Vagina (tissue), 2 donors: ENCODE results near the gene CFAP251. TPM values are rescaled to one million over a fixed set of nuclear protein-coding genes. Genes with fewer than 3 reads are reported as not detected.

ENCODE experiments used
- DNase-seq, 2 donors: peaks; one replicate each; pipeline ENCODE4 v3.0.0-alpha.2; 2017; ENCODE audit errors: extremely low spot score in 2 of 2
- H3K27ac ChIP-seq: fragments of 200-600 bp; sonication (generic); one replicate; pipeline ENCODE4 v1.5.1; 2019
- H3K27me3 ChIP-seq: fragments of 200-600 bp; sonication (generic); one replicate; pipeline ENCODE4 v1.5.1; 2019
- H3K36me3 ChIP-seq, 2 donors: fragments of 200-600 bp; sonication (generic); one replicate each; pipeline ENCODE4 v1.5.1; 2017 to 2019
- H3K4me1 ChIP-seq: fragments of 200-600 bp; sonication (generic); one replicate; pipeline ENCODE4 v1.5.1; 2019
- H3K4me3 ChIP-seq, 2 donors: fragments of 200-600 bp; sonication (generic); 1 replicate in 1 of 2; 2 replicates in 1 of 2; pipeline ENCODE4 v1.5.1; 2016 to 2019
- H3K9me3 ChIP-seq: fragments of 200-600 bp; sonication (generic); one replicate; pipeline ENCODE4 v1.5.1; 2019
- POLR2A ChIP-seq, 2 donors: fragments of 450-650 bp; IDR thresholded peaks; one replicate each; pipeline ENCODE4 v1.6.1; 2017; ENCODE audit warnings: antibody characterized with exemption in 2 of 2, mild to moderate bottlenecking in 2 of 2, moderate library complexity in 2 of 2
- POLR2AphosphoS5 ChIP-seq, 2 donors: sonication (generic); formaldehyde crosslinking; IDR thresholded peaks; one replicate each; pipeline ENCODE4 v1.9.0; 2017; ENCODE audit warnings: antibody characterized with exemption in 2 of 2, mild to moderate bottlenecking in 2 of 2, low read depth in 1 of 2; ENCODE audit not compliant: insufficient read depth in 1 of 2
- intact Hi-C: fragments of 100-400 bp; cut with DNase I; formaldehyde crosslinking; loops from one replicate; pipeline ENCODE4 v1.15.1; 2023
- total RNA-seq: library from RNA; depleted of rRNA; stranded (reverse); fragments of >200 nt; gene quantifications from one replicate; pipeline ENCODE4 v1.2.3, GENCODE V29; 2016
- TF ChIP-seq, protein P1 (sequence below), 3 experiments: fragments of 450-650 bp in 2 of 3; fragments of 200-600 bp in 1 of 3; sonication (generic) in 1 of 3; IDR thresholded peaks; one replicate each; pipeline ENCODE4 v1.5.1; 2017 to 2019; ENCODE audit warnings: antibody characterized with exemption in 3 of 3, mild to moderate bottlenecking in 2 of 3, moderate library complexity in 2 of 3

Gene CFAP251
- total RNA-seq, 1 donor from 2014 or later, result 8.8 TPM

DNA sequence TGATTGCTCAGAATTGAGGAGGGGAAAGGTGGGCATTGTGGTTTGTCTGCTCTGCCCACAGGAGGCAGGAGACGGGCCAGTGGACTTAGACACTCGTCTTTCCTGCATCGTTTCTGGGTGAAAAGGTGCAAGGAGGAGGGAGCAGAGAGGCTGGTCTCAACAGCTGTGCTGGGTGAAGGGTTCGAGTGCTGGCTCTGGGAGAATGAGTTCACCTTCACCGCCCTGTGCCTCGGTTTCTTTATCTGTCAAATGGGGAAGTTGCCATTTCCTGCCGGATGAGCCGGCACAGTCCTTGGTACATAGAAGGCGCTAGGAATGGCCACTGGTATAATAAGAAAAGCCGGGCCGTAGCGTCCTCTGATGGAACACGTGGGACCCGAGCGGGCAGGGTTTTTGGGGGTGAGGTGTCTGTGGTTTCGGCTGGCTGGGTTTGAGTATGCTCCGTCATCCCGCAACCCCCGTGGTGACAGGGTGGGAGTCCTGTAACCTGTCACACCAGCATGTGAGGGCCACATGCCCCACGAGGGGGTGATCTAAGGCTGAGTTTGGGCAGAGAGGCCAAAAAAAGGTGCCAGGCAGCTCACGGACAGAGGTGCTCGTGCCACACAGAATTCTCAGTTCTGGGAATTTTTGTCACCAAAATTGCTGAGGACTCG lies 110.6 kb downstream of the CFAP251 start:
- Histone ChIP-seq H3K36me3 (no peaks in the 10 kb centered on the region), H3K27ac (no peak overlapping the region), H3K9me3 (no peaks in the 10 kb centered on the region), H3K4me1 (peaks cover 47% of the 10 kb centered on the region), H3K27me3 (no peaks in the 10 kb centered on the region), H3K4me3 (no peak overlapping the region)
- no peak for DNase-seq
- intact Hi-C loops, result loop anchor here (10.0 kb wide), 1 partner anchor 114 kb away; the partner anchor contains the start of gene CFAP251
- TF ChIP-seq POLR2AphosphoS5 (IDR thresholded peaks at IDR 0.05; ENCODE audit: insufficient read depth in 1 of 2, low read depth in 1 of 2), result no peak
- TF ChIP-seq POLR2A (IDR thresholded peaks at IDR 0.05), result no peak
- TF ChIP-seq, protein P1, sequence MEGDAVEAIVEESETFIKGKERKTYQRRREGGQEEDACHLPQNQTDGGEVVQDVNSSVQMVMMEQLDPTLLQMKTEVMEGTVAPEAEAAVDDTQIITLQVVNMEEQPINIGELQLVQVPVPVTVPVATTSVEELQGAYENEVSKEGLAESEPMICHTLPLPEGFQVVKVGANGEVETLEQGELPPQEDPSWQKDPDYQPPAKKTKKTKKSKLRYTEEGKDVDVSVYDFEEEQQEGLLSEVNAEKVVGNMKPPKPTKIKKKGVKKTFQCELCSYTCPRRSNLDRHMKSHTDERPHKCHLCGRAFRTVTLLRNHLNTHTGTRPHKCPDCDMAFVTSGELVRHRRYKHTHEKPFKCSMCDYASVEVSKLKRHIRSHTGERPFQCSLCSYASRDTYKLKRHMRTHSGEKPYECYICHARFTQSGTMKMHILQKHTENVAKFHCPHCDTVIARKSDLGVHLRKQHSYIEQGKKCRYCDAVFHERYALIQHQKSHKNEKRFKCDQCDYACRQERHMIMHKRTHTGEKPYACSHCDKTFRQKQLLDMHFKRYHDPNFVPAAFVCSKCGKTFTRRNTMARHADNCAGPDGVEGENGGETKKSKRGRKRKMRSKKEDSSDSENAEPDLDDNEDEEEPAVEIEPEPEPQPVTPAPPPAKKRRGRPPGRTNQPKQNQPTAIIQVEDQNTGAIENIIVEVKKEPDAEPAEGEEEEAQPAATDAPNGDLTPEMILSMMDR (IDR thresholded peaks at IDR 0.05), result no peak

DNA sequence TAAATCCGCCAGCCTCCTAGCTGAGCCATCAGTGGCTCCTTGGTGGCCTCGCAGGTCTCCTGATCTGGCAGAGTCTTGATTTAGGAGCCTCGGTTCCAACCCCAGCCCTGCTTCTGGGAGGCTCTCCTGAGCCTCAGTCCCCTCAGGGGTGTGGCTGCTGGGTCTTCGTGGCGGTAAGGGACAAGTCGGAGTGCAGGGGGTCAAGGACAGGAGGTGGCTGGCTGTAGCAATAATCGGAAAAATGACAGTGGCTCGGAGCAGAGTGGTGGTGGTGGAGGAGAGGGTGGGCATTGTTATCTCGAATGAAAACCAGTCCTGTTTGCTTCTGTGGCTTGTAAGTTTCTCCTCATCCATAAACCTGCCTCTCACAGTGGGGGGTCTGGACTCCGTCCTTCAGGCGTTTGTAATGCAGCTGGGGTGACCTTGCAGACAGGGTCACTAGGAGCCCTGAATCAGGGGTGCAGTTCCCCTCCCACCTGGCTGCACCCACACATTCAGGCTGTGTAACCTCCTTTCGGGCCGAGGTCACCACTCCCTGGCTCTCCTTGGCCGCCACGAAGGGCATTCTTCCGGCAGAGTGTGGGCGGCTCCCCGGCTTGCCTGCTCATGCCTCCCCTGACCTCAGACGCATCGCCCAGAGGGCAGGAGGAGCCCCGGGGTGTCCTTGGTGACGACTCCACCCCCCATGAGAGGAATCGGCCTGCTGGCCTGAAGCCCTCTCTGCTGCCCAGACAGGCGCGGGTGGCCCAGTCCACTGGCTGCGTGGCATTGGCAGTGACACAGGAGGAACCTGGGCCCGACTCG lies 111.4 kb downstream of the CFAP251 start:
- intact Hi-C loops, result loop anchor here (10.0 kb wide), 1 partner anchor 115 kb away; the partner anchor contains the start of gene CFAP251
- Histone ChIP-seq H3K27ac (no peak overlapping the region), H3K9me3 (no peaks in the 10 kb centered on the region), H3K36me3 (no peaks in the 10 kb centered on the region), H3K4me1 (peaks cover 42% of the 10 kb centered on the region), H3K4me3 (no peak overlapping the region), H3K27me3 (no peaks in the 10 kb centered on the region)
- no peak for TF ChIP-seq POLR2A (IDR thresholded peaks at IDR 0.05)
- TF ChIP-seq, protein P1 (IDR thresholded peaks at IDR 0.05), result no peak
- TF ChIP-seq POLR2AphosphoS5 (IDR thresholded peaks at IDR 0.05; ENCODE audit: insufficient read depth in 1 of 2, low read depth in 1 of 2), result peak in 1 of 2 donors; percentile 19
- no peak for DNase-seq

- Histone ChIP-seq H3K27me3 (no peaks in the 10 kb centered on the region), H3K9me3 (no peaks in the 10 kb centered on the region), H3K4me1 (peaks cover 42% of the 10 kb centered on the region), H3K27ac (no peak overlapping the region), H3K4me3 (no peak overlapping the region), H3K36me3 (peaks cover 0 to under 1% of the 10 kb centered on the region in 2 donors)
- TF ChIP-seq POLR2AphosphoS5 (IDR thresholded peaks at IDR 0.05; ENCODE audit: insufficient read depth in 1 of 2, low read depth in 1 of 2) (no peak), POLR2A (IDR thresholded peaks at IDR 0.05) (no peak)
- TF ChIP-seq, protein P1 (IDR thresholded peaks at IDR 0.05), result no peak
- no peak for DNase-seq
- intact Hi-C loops, result no loop called here
These were observed 112.1 kb downstream of the CFAP251 start for GRCh38 chr12:122030424-122031035.

DNA sequence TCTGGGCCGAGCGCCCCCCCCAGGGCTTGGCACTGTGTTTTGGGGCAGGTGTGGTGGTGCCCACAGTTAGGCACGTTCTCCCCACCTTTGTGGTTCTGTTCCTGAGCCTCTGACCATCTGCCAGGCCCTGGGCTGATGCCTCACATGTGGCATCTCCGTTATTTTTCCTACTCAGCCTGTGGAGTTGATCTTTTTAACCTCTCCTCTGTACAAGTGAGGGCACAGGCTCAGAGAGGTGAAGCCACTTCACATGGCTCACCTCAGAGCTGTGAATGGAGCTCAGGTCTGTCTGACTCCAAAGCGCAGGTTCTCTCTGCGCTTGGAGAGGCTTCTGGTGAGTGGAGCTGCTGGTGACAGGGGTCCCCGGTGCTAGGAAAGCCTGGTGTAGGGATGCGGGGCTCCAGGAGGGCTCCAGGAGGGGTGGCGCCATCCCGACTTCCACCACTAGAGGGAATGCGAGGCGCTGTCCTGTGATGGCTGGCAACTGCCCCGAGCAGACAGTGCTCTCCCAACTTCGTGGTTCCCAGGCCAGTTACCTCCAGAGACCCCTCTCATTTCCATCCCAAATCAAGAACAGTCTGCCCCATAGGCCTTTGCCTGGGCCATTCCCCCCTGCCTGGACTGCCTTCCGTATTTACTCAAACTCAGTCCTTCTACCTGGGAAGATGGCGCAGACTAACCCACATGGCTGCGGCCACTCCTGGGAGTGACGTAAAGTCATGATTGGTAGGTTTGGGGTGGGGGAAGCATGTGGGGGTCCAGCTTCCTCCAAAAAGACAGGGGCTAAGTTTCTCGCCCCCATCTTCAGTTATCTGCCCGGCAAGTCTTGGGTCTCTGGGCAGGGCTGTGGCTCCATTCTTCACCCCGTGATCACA lies 113.2 kb downstream of the CFAP251 start:
- no peak for TF ChIP-seq POLR2AphosphoS5 (IDR thresholded peaks at IDR 0.05; ENCODE audit: insufficient read depth in 1 of 2, low read depth in 1 of 2)
- no peak for TF ChIP-seq POLR2A (IDR thresholded peaks at IDR 0.05)
- TF ChIP-seq, protein P1 (IDR thresholded peaks at IDR 0.05), result peak in 2 of 3 experiments; percentile 17 to 48
- no peaks in the 10 kb centered on the region for H3K27me3 ChIP-seq
- no peak overlapping the region for H3K27ac ChIP-seq
- H3K4me3 ChIP-seq, result no peak overlapping the region
- H3K4me1 ChIP-seq, result peaks cover 38% of the 10 kb centered on the region
- H3K36me3 ChIP-seq, result peaks cover 0 to 5% of the 10 kb centered on the region in 2 donors
- intact Hi-C loops, result no loop called here
- no peaks in the 10 kb centered on the region for H3K9me3 ChIP-seq
- DNase-seq, result no peak
